Cardiac muscle cell (in vitro differentiated cells and primary cell): ENCODE data around the gene SWAP70. TPM values are rescaled to one million over a fixed set of nuclear protein-coding genes. Genes with fewer than 3 reads are reported as not detected.
"Not testable (repeated sequence)": the region's sequence is repeated elsewhere in the genome, so short reads cannot be mapped to it uniquely, and the experiment has no call there.

Experiments
- DNase-seq, 2 donors: peaks; one replicate each; pipeline versions ENCODE4 v3.0.0 to v3.0.0-alpha.2; 2010 to 2017; ENCODE audit warnings: low read depth in 1 of 2, low spot score in 1 of 2
- H3K27ac ChIP-seq: fragments of 200-600 bp; sonication (generic); 2 replicates; pipeline ENCODE4 v1.5.1; 2016
- H3K27me3 ChIP-seq: fragments of 200-600 bp; sonication (generic); 2 replicates; pipeline ENCODE4 v1.6.0; 2016; ENCODE audit warnings: control low read depth
- H3K36me3 ChIP-seq: fragments of 200-600 bp; sonication (generic); 2 replicates; pipeline ENCODE4 v1.5.1; 2016; ENCODE audit warnings: control low read depth
- H3K4me1 ChIP-seq: fragments of 200-600 bp; sonication (generic); 2 replicates; pipeline ENCODE4 v1.8.1; 2017; ENCODE audit warnings: low read depth, mild to moderate bottlenecking, mixed run types
- H3K4me3 ChIP-seq: fragments of 200-600 bp; sonication (generic); 2 replicates; pipeline ENCODE4 v1.5.1; 2016; ENCODE audit warnings: mild to moderate bottlenecking
- H3K9me3 ChIP-seq: fragments of 200-600 bp; sonication (generic); 2 replicates; pipeline ENCODE4 v1.5.1; 2017; ENCODE audit warnings: low read depth, mild to moderate bottlenecking, control low read depth
- CTCF ChIP-seq: IDR thresholded peaks from 2 replicates; pipeline ENCODE4 v1.5.1; 2012; ENCODE audit warnings: low read depth, mild to moderate bottlenecking, low read length
- polyA plus RNA-seq: library from polyadenylated mRNA; unstranded; fragments of >200 nt; fragmentation: Nextera tagmentation; extraction: Ambion mirVana; gene quantifications from 2 replicates; pipeline ENCODE4 v1.2.1, GENCODE V29; 2016
- total RNA-seq: library from RNA; depleted of rRNA; stranded (reverse); fragments of >200 nt; gene quantifications from 2 replicates; pipeline ENCODE4 v1.2.3, GENCODE V29; 2016

Gene SWAP70
- total and polyA plus RNA-seq, 2 experiments from 2014 or later: 10.9 to 11.1 TPM

DNA sequence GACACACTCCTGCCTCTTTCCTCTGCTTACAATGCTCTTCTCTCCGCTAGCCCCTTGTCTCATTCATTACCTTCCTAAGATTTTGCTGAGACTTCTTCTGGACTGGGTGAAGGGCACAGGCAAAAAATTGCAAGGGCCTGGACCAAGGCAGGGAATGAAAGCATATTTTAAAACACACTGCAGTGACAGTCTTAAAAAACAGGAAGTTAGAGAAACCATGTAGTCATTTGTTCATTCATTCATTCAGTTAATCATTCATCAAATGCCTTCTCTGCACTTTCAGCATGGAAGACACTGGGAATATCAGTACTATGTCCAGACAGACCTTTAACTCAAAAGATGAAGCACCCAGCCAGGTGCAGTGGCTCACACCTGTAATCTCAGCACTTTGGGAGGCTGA is 44.9 kb upstream of the SWAP70 start:
- no peak for DNase-seq

DNA sequence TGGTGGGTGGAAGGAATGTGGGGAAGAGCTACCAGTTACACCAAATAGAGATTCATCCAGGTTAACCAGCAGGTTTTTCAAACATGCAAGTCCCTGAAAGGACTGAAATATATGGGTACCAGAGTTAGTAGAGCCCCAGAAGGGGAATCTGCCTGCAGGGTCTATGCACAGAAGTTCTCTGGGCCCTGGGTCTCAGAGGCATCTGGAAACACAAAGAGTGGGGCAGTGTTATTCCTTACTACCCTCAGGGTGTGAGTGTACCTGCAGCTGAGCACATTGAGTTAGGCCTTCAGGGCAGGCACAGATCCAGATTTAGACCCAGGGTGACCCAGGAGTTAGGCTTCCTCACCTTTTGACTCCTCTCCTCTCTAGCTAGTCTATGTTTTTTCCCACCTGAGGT is 43.9 kb upstream of the SWAP70 start:
- no peak overlapping the region for H3K27ac ChIP-seq
- no peaks in the 10 kb centered on the region for H3K36me3 ChIP-seq
- H3K27me3 ChIP-seq: no peaks in the 10 kb centered on the region
- TF ChIP-seq CTCF: no peak
- no peak for DNase-seq
- H3K4me1 ChIP-seq: no peaks in the 10 kb centered on the region
- H3K9me3 ChIP-seq: no peaks in the 10 kb centered on the region
- H3K4me3 ChIP-seq: no peak overlapping the region

More for the DNA sequence above, 44.9 kb upstream of the SWAP70 start:
- TF ChIP-seq CTCF: no peak
- Histone ChIP-seq H3K9me3 (no peaks in the 10 kb centered on the region), H3K27me3 (no peaks in the 10 kb centered on the region), H3K4me3 (no peak overlapping the region), H3K27ac (no peak overlapping the region), H3K4me1 (no peaks in the 10 kb centered on the region), H3K36me3 (no peaks in the 10 kb centered on the region)

DNA sequence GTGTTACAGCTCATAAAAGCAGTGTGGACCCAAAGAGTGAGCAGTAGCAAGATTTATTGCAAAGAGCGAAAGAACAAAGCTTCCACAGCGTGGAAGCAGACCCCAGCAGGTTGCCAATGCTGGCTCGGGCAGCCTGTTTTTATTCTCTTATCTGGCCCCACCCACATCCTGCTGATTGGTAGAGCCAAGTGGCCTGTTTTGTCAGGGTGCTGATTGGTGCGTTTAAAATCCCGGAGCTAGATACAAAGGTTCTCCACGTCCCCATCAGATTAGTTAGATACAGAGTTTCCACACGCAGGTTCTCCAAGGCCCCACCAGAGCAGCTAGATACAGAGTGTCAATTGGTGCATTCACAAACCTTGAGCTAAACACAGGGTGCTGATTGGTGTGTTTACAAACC is 41.5 kb upstream of the SWAP70 start:
- DNase-seq, H3K9me3 ChIP-seq, H3K4me3 ChIP-seq, H3K4me1 ChIP-seq, H3K36me3 ChIP-seq, H3K27ac ChIP-seq, H3K27me3 ChIP-seq: not testable (repeated sequence)

DNA sequence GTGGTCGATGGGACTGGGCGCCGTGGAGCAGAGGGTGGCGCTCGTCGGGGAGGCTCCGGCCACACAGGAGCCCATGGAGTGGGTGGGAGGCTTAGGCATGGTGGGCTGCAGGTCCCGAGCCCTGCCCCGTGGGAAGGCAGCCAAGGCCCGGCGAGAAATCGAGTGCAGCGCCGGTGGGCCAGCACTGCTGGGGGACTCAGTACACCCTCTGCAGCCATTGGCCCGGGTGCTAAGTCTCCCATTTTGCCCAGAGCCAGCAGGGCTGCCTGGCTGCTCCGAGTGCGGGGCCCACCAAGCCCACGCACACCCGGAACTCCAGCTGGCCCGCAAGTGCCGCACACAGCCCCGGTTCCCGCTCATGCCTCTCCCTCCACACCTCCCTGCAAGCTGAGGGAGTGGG is 40.8 kb upstream of the SWAP70 start:
- not testable (repeated sequence) for DNase-seq, H3K36me3 ChIP-seq, H3K9me3 ChIP-seq

GRCh38 chr11:9624448-9624847 is 39.4 kb upstream of the SWAP70 start:
- DNase-seq: no peak
- Histone ChIP-seq H3K36me3 (no peaks in the 10 kb centered on the region), H3K27me3 (no peaks in the 10 kb centered on the region), H3K9me3 (no peaks in the 10 kb centered on the region), H3K4me3 (no peak overlapping the region), H3K27ac (no peak overlapping the region), H3K4me1 (peaks cover 9% of the 10 kb centered on the region)
- TF ChIP-seq CTCF: no peak

More for the DNA sequence above, 40.8 kb upstream of the SWAP70 start:
- H3K4me1 ChIP-seq, H3K27ac ChIP-seq, H3K4me3 ChIP-seq, H3K27me3 ChIP-seq: not testable (repeated sequence)

DNA sequence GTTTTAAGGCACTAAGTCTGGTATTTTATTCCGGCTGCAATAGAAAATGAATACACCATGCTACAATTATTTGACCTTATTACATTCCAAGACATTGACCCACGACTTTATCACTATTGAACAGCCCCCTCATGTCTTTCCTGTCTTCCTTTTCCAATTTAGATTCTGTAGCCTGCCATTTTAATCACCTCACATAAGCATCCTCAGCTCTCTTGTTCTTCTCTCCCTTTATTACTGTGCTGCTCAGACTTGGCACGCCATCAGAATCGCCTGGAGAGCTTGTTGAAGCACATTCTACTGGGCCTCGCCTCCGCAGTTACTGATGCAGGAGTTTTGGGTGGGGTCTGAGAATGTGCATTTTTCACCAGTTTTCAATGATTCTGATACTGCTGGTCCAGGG is 38.7 kb upstream of the SWAP70 start:
- H3K4me1 ChIP-seq: peaks cover 9% of the 10 kb centered on the region
- H3K36me3 ChIP-seq: no peaks in the 10 kb centered on the region
- no peaks in the 10 kb centered on the region for H3K9me3 ChIP-seq
- TF ChIP-seq CTCF: no peak
- H3K4me3 ChIP-seq: no peak overlapping the region
- H3K27me3 ChIP-seq: no peaks in the 10 kb centered on the region
- DNase-seq: no peak
- H3K27ac ChIP-seq: no peak overlapping the region

DNA sequence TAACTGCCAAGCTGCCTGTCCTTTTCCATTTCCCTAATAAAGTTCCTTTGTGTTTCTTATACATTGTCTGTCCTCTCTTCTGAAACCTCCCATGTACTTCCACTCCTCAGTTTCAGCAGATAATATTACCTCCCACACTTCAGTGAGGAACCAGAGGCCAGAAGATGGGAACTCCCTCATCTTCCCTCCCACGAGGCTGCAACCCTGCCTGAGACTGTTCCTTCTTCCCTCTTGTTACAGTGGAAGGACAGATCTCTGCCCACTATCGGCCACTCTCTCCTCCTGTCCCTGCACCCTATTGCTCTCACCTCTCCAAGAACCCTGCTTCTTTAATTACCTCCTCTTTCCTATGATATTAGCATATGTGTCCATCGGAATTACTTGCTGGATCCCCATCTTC is 38.1 kb upstream of the SWAP70 start:
- Histone ChIP-seq H3K9me3 (no peaks in the 10 kb centered on the region), H3K27me3 (no peaks in the 10 kb centered on the region), H3K27ac (no peak overlapping the region), H3K4me3 (no peak overlapping the region), H3K4me1 (peaks cover 9% of the 10 kb centered on the region), H3K36me3 (no peaks in the 10 kb centered on the region)
- DNase-seq: no peak
- no peak for TF ChIP-seq CTCF
